ENCODE results near the gene PRKG1.

The PRKG1 gene

GRCh38 chr10:52326382-52326781, 1252.1 kb downstream of the PRKG1 start:
- TF ChIP-seq FOXP2 (optimal IDR thresholded peaks at IDR 0.05; ENCODE audit: borderline replicate concordance, extremely low read depth, extremely low read length, insufficient read depth) = no peak
- TF ChIP-seq TAF1 (IDR thresholded peaks at IDR 0.05; ENCODE audit: borderline replicate concordance, insufficient read depth, low read length) = no peak
- no peak for TF ChIP-seq REST (IDR thresholded peaks at IDR 0.05; ENCODE audit: insufficient read depth in 1 of 2, low read depth in 2 of 2, low read length in 2 of 2)
- TF ChIP-seq SIN3A (IDR thresholded peaks at IDR 0.05; ENCODE audit: borderline replicate concordance, insufficient read depth, low read length) = no peak
- TF ChIP-seq POLR2AphosphoS5 (IDR thresholded peaks at IDR 0.05; ENCODE audit: low read depth, low read length) = no peak

GRCh38 chr10:52331638-52332364, 1257.5 kb downstream of the PRKG1 start:
- TF ChIP-seq SIN3A (IDR thresholded peaks at IDR 0.05; ENCODE audit: borderline replicate concordance, insufficient read depth, low read length) = no peak
- TF ChIP-seq FOXP2 (optimal IDR thresholded peaks at IDR 0.05; ENCODE audit: borderline replicate concordance, extremely low read depth, extremely low read length, insufficient read depth) = no peak
- no peak for TF ChIP-seq REST (IDR thresholded peaks at IDR 0.05; ENCODE audit: insufficient read depth in 1 of 2, low read depth in 2 of 2, low read length in 2 of 2)
- TF ChIP-seq TAF1 (IDR thresholded peaks at IDR 0.05; ENCODE audit: borderline replicate concordance, insufficient read depth, low read length) = no peak
- TF ChIP-seq POLR2AphosphoS5 (IDR thresholded peaks at IDR 0.05; ENCODE audit: low read depth, low read length) = no peak

- TF ChIP-seq SIN3A (IDR thresholded peaks at IDR 0.05; ENCODE audit: borderline replicate concordance, insufficient read depth, low read length) (no peak), FOXP2 (optimal IDR thresholded peaks at IDR 0.05; ENCODE audit: borderline replicate concordance, extremely low read depth, extremely low read length, insufficient read depth) (no peak), POLR2AphosphoS5 (IDR thresholded peaks at IDR 0.05; ENCODE audit: low read depth, low read length) (no peak), REST (IDR thresholded peaks at IDR 0.05; ENCODE audit: insufficient read depth in 1 of 2, low read depth in 2 of 2, low read length in 2 of 2) (no peak), TAF1 (IDR thresholded peaks at IDR 0.05; ENCODE audit: borderline replicate concordance, insufficient read depth, low read length) (no peak)
Observed at GRCh38 chr10:52332815-52333214, 1258.5 kb downstream of the PRKG1 start.

- no peak for TF ChIP-seq TAF1 (IDR thresholded peaks at IDR 0.05; ENCODE audit: borderline replicate concordance, insufficient read depth, low read length)
- TF ChIP-seq SIN3A (IDR thresholded peaks at IDR 0.05; ENCODE audit: borderline replicate concordance, insufficient read depth, low read length) = no peak
- TF ChIP-seq REST (IDR thresholded peaks at IDR 0.05; ENCODE audit: insufficient read depth in 1 of 2, low read depth in 2 of 2, low read length in 2 of 2) = no peak
- no peak for TF ChIP-seq FOXP2 (optimal IDR thresholded peaks at IDR 0.05; ENCODE audit: borderline replicate concordance, extremely low read depth, extremely low read length, insufficient read depth)
- no peak for TF ChIP-seq POLR2AphosphoS5 (IDR thresholded peaks at IDR 0.05; ENCODE audit: low read depth, low read length)
Observed at GRCh38 chr10:52334595-52334994, 1260.3 kb downstream of the PRKG1 start.
